ENCODE results near the gene PPP1R26. TPM values are rescaled to one million over a fixed set of nuclear protein-coding genes. Genes with fewer than 3 reads are reported as not detected.

PPP1R26 gene
- total and polyA plus RNA-seq, 2 of the 13 experiments (the other 11 are each of a cell fraction or from before 2014, with no cell fraction given), result 8.6 to 11.6 TPM

DNA sequence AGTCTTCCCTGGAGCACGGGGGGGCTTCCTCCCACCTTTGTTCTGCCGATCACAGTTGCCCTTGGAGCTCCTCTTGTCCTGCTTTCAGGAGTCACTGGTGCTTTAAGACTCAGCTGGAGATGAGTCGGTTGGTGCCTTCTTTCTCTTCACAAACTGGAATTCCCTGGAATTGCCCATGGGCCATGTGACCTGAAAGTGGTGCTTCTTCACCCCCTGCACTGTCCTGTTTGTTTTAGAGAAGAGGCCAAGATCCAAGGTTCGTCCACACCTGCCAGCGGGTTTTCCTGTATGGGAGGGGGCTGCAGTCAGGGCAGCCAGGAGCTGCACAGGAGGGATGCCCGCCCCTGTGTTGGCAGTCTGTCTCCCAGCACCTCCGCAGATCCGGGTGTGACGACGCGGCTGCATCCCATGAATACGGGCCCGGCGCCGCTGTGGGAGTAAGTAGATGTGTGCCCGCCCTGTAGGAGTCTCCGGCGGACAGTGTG is 11.4 kb downstream of the PPP1R26 start (continued):
- TF ChIP-seq, protein P1, sequence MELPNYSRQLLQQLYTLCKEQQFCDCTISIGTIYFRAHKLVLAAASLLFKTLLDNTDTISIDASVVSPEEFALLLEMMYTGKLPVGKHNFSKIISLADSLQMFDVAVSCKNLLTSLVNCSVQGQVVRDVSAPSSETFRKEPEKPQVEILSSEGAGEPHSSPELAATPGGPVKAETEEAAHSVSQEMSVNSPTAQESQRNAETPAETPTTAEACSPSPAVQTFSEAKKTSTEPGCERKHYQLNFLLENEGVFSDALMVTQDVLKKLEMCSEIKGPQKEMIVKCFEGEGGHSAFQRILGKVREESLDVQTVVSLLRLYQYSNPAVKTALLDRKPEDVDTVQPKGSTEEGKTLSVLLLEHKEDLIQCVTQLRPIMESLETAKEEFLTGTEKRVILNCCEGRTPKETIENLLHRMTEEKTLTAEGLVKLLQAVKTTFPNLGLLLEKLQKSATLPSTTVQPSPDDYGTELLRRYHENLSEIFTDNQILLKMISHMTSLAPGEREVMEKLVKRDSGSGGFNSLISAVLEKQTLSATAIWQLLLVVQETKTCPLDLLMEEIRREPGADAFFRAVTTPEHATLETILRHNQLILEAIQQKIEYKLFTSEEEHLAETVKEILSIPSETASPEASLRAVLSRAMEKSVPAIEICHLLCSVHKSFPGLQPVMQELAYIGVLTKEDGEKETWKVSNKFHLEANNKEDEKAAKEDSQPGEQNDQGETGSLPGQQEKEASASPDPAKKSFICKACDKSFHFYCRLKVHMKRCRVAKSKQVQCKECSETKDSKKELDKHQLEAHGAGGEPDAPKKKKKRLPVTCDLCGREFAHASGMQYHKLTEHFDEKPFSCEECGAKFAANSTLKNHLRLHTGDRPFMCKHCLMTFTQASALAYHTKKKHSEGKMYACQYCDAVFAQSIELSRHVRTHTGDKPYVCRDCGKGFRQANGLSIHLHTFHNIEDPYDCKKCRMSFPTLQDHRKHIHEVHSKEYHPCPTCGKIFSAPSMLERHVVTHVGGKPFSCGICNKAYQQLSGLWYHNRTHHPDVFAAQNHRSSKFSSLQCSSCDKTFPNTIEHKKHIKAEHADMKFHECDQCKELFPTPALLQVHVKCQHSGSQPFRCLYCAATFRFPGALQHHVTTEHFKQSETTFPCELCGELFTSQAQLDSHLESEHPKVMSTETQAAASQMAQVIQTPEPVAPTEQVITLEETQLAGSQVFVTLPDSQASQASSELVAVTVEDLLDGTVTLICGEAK (IDR thresholded peaks at IDR 0.05), result no peak
- TF ChIP-seq, protein P1 (CRISPR knock-in tag; IDR thresholded peaks at IDR 0.05), result no peak
- no peak for TF ChIP-seq DNMT3B (CRISPR knock-in tag; conservative IDR thresholded peaks at IDR 0.05)
- no peak for TF ChIP-seq JUNB (CRISPR knock-in tag; IDR thresholded peaks at IDR 0.05; ENCODE audit: borderline replicate concordance)
- TF ChIP-seq RORA (CRISPR knock-in tag; IDR thresholded peaks at IDR 0.05), result no peak
- TF ChIP-seq, protein P2, sequence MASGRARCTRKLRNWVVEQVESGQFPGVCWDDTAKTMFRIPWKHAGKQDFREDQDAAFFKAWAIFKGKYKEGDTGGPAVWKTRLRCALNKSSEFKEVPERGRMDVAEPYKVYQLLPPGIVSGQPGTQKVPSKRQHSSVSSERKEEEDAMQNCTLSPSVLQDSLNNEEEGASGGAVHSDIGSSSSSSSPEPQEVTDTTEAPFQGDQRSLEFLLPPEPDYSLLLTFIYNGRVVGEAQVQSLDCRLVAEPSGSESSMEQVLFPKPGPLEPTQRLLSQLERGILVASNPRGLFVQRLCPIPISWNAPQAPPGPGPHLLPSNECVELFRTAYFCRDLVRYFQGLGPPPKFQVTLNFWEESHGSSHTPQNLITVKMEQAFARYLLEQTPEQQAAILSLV (CRISPR knock-in tag; IDR thresholded peaks at IDR 0.05; ENCODE audit: borderline replicate concordance), result no peak
- TF ChIP-seq, protein P3, sequence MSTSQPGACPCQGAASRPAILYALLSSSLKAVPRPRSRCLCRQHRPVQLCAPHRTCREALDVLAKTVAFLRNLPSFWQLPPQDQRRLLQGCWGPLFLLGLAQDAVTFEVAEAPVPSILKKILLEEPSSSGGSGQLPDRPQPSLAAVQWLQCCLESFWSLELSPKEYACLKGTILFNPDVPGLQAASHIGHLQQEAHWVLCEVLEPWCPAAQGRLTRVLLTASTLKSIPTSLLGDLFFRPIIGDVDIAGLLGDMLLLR (CRISPR knock-in tag; IDR thresholded peaks at IDR 0.05), result no peak
- TF ChIP-seq ZMYM4 (CRISPR knock-in tag; IDR thresholded peaks at IDR 0.05), result peak; percentile 53; the same call in 1 of the 2 replicates
- TF ChIP-seq ZNF260 (CRISPR knock-in tag; IDR thresholded peaks at IDR 0.05; ENCODE audit: borderline replicate concordance, low read depth), result no peak
- no peak for TF ChIP-seq ZNF224 (CRISPR knock-in tag; IDR thresholded peaks at IDR 0.05)
- TF ChIP-seq ZNF761 (CRISPR knock-in tag; conservative IDR thresholded peaks at IDR 0.05), result no peak
- peak; percentile 67; the same call in 1 of the 2 replicates for TF ChIP-seq KMT2A (CRISPR knock-in tag; IDR thresholded peaks at IDR 0.05)
- no peak for TF ChIP-seq ZSCAN22 (CRISPR knock-in tag; IDR thresholded peaks at IDR 0.05)
- no peak for TF ChIP-seq TBP (CRISPR knock-in tag; IDR thresholded peaks at IDR 0.05)
- no peak for TF ChIP-seq ZNF883 (CRISPR knock-in tag; IDR thresholded peaks at IDR 0.05; ENCODE audit: not compliant biosample characterization)
- TF ChIP-seq PAX8 (CRISPR knock-in tag; IDR thresholded peaks at IDR 0.05; ENCODE audit: borderline replicate concordance), result no peak
- no peak for TF ChIP-seq ZNF317 (CRISPR knock-in tag; IDR thresholded peaks at IDR 0.05)
- peak; percentile 86; the same call in 1 of the 2 replicates for TF ChIP-seq HIVEP1 (CRISPR knock-in tag; IDR thresholded peaks at IDR 0.05)
- no peak for TF ChIP-seq ZKSCAN5 (CRISPR knock-in tag; IDR thresholded peaks at IDR 0.05)
- no peak for TF ChIP-seq PAWR (CRISPR knock-in tag; IDR thresholded peaks at IDR 0.05; ENCODE audit: borderline replicate concordance)
- no peak for TF ChIP-seq NR2C2 (CRISPR knock-in tag; IDR thresholded peaks at IDR 0.05; ENCODE audit: borderline replicate concordance)
- 0 out of 2 replicates have a peak, but pooled peaks have one; percentile 34 for TF ChIP-seq ZSCAN29 (CRISPR knock-in tag; conservative IDR thresholded peaks at IDR 0.05)

All from HepG2 (cell line).